Adrenal gland (tissue), 12 donors: ENCODE data around the gene TGFBR3. TPM values are rescaled to one million over a fixed set of nuclear protein-coding genes. Genes with fewer than 3 reads are reported as not detected.

Experiments used
- DNase-seq, 7 donors: peaks; one replicate each; pipeline ENCODE4 v3.0.0-alpha.2; 2019 to 2020
- H3K27ac ChIP-seq, 5 donors: fragments of 200-600 bp; sonication (generic) in 4 of 5; 1 replicate in 3 of 5; 2 replicates in 2 of 5; pipeline versions ENCODE4 v1.5.1 to v1.8.0; 2016 to 2020; ENCODE audit warnings: mild to moderate bottlenecking in 1 of 5
- H3K27me3 ChIP-seq: fragments of 200-600 bp; 2 replicates; pipeline ENCODE4 v1.8.0; 2021
- H3K36me3 ChIP-seq, 2 donors: fragments of 200-600 bp; replicated peaks in 1 of 2; 1 replicate in 1 of 2; 2 replicates in 1 of 2; pipeline versions ENCODE4 v1.5.1 to v1.8.0; 2018 to 2022
- H3K4me1 ChIP-seq, 2 donors: fragments of 200-600 bp; replicated peaks in 1 of 2; 1 replicate in 1 of 2; 2 replicates in 1 of 2; pipeline versions ENCODE4 v1.5.1 to v1.8.0; 2018 to 2021
- H3K4me3 ChIP-seq, 4 donors: fragments of 200-600 bp; sonication (generic) in 3 of 4; one replicate each; pipeline ENCODE4 v1.5.1; 2016 to 2018
- H3K9me3 ChIP-seq, 3 donors: fragments of 200-600 bp; sonication (generic) in 1 of 3; replicated peaks in 1 of 3; 1 replicate in 2 of 3; 2 replicates in 1 of 3; pipeline versions ENCODE4 v1.5.1 to v1.8.0; 2016 to 2021
- POLR2A ChIP-seq, 2 donors: fragments of 450-650 bp; IDR thresholded peaks; one replicate each; pipeline ENCODE4 v1.6.1; 2017; ENCODE audit warnings: antibody characterized with exemption in 2 of 2, mild to moderate bottlenecking in 2 of 2, moderate library complexity in 1 of 2
- WGBS, 4 donors: extraction: QIAGEN DNeasy Blood & Tissue Kit in 2 of 4; methylation state at CpG; one replicate each; pipeline versions ENCODE4 v1.1.5 to v1.1.7; 2013 to 2017; 5-methylcytosine and 5-hydroxymethylcytosine counted together
- intact Hi-C, 2 donors: fragments of 100-400 bp; cut with DNase I; formaldehyde crosslinking; loops; one replicate each; pipeline versions ENCODE4 v1.14.1 to v1.15.0; 2022 to 2023
- polyA plus RNA-seq, 3 donors: library from polyadenylated mRNA; stranded (reverse); fragments of 200-250 nt in 2 of 3; fragments of 350-450 nt in 1 of 3; fragmentation: Illumina TruSeq in 1 of 3; extraction: RNeasy Lipid Tissue Mini Kit (QIAGEN cat#74804) in 1 of 3; gene quantifications; one replicate each; pipeline ENCODE4 v1.2.3, GENCODE V29; 2013 to 2014
- total RNA-seq, 9 donors: library from RNA; depleted of rRNA in 4 of 9; stranded (reverse); fragments of >200 nt in 4 of 9; fragments of 120-200 nt in 1 of 9; fragmentation: NEBNext Ultra II Directional in 1 of 9; extraction: Animal tissue kit (Norgen Biotek cat#: 25700) in 1 of 9; gene quantifications; one replicate each; pipeline versions ENCODE4 v1.1.0 to v1.2.4, GENCODE V29; 2013 to 2023
- TF ChIP-seq, protein P1 (sequence below), 6 experiments: fragments of 450-650 bp in 4 of 6; fragments of 200-600 bp in 2 of 6; sonication (generic) in 1 of 6; IDR thresholded peaks; 1 replicate in 5 of 6; 2 replicates in 1 of 6; pipeline versions ENCODE4 v1.5.1 to v1.8.0; 2016 to 2021; ENCODE audit warnings: antibody characterized with exemption in 6 of 6, mild to moderate bottlenecking in 2 of 6, moderate library complexity in 1 of 6
- donor health status: healthy with polysubstance abuse.
- donor health status: Bipolar disorder and iron deficiency.
- donor health status: DM: yes; HTN: yes; CAD: no.
- donor health status: DM: no; HTN: no; CAD: no.
- donor health status: DM: no; HTN: no; CAD: no.
- donor health status: DM: yes; HTN: yes; CAD: no.

Gene TGFBR3
- total and polyA plus RNA-seq, 12 donors = 13.9 to 340 (median 148) TPM

- Histone ChIP-seq H3K9me3 (no peaks in the 10 kb centered on the region), H3K27ac (peak overlapping the region in 4 of 5 donors; percentile 20 to 78 (median 64)), H3K4me3 (no peak overlapping the region), H3K36me3 (no peaks in the 10 kb centered on the region), H3K27me3 (no peaks in the 10 kb centered on the region), H3K4me1 (peaks cover 20 to 79% of the 10 kb centered on the region in 2 donors)
- WGBS, 4 donors = 85 to 91% (median 87%) methylated on average over 2 to 3 of the region's 3 CpGs
- no peak for TF ChIP-seq POLR2A (IDR thresholded peaks at IDR 0.05)
- TF ChIP-seq, protein P1, sequence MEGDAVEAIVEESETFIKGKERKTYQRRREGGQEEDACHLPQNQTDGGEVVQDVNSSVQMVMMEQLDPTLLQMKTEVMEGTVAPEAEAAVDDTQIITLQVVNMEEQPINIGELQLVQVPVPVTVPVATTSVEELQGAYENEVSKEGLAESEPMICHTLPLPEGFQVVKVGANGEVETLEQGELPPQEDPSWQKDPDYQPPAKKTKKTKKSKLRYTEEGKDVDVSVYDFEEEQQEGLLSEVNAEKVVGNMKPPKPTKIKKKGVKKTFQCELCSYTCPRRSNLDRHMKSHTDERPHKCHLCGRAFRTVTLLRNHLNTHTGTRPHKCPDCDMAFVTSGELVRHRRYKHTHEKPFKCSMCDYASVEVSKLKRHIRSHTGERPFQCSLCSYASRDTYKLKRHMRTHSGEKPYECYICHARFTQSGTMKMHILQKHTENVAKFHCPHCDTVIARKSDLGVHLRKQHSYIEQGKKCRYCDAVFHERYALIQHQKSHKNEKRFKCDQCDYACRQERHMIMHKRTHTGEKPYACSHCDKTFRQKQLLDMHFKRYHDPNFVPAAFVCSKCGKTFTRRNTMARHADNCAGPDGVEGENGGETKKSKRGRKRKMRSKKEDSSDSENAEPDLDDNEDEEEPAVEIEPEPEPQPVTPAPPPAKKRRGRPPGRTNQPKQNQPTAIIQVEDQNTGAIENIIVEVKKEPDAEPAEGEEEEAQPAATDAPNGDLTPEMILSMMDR (IDR thresholded peaks at IDR 0.05) = no peak
- no peak for DNase-seq
- intact Hi-C loops = no loop called here
These were observed 98.0 kb downstream of the TGFBR3 start for GRCh38 chr1:91787919-91788318.

GRCh38 chr1:91784616-91785015 is 101.3 kb downstream of the TGFBR3 start:
- no peaks in the 10 kb centered on the region for H3K27me3 ChIP-seq
- intact Hi-C loops = no loop called here
- H3K36me3 ChIP-seq = peaks cover 0 to 4% of the 10 kb centered on the region in 2 donors
- TF ChIP-seq POLR2A (IDR thresholded peaks at IDR 0.05) = no peak
- TF ChIP-seq, protein P1 (IDR thresholded peaks at IDR 0.05) = no peak
- no peak for DNase-seq
- peaks cover 13 to 73% of the 10 kb centered on the region in 2 donors for H3K4me1 ChIP-seq
- H3K27ac ChIP-seq = peak overlapping the region in 2 of 5 donors; percentile 3 to 45
- no peak overlapping the region for H3K4me3 ChIP-seq
- 89 to 96% (median 94%) methylated on average over 4 of the region's 4 CpGs for WGBS, 4 donors
- no peaks in the 10 kb centered on the region for H3K9me3 ChIP-seq

GRCh38 chr1:91784191-91784590 is 101.8 kb downstream of the TGFBR3 start:
- H3K36me3 ChIP-seq = peaks cover 0 to 4% of the 10 kb centered on the region in 2 donors
- no peak overlapping the region for H3K4me3 ChIP-seq
- intact Hi-C loops = no loop called here
- TF ChIP-seq POLR2A (IDR thresholded peaks at IDR 0.05) = no peak
- TF ChIP-seq, protein P1 (IDR thresholded peaks at IDR 0.05) = no peak
- peaks cover 13 to 73% of the 10 kb centered on the region in 2 donors for H3K4me1 ChIP-seq
- 92 to 96% (median 94%) methylated on average over 3 of the region's 3 CpGs for WGBS, 4 donors
- H3K9me3 ChIP-seq = no peaks in the 10 kb centered on the region
- no peaks in the 10 kb centered on the region for H3K27me3 ChIP-seq
- no peak for DNase-seq
- peak overlapping the region in 2 of 5 donors; percentile 3 to 45 for H3K27ac ChIP-seq

DNA sequence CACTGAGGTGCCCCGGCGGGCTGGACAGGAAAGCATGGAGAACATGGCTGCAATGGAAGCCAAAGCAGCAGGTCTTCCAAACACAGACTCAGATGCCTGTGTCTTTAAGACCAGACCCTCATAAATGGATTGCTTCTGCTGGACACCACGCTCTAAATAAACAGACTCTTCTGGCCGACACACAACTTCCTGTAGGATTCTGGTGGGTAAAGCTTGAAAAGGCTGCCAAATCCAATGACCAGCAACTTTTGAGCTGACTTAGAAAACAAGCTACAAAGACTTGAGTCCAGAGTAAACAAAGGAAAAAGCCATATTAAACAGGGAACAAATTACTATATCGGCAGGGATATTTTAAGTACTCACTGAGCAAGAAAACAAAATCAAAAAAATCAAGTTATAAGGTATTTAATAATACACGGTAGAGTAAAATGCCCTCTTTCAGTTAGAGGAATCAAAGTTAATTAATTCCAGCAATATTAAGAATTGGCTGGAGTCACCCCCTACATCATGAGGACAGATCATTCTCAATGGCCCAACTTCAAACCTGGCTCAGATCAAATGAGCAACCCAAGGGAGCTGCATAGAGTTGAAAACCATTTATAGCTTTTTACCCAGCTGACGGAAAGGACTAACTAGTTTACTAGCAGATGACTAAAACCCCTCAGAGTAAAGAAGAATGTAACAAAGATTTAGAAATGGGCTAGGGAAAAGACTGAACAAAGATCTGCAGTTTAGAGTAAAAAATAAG is 102.4 kb downstream of the TGFBR3 start:
- peaks cover 13 to 73% of the 10 kb centered on the region in 2 donors for H3K4me1 ChIP-seq
- no peaks in the 10 kb centered on the region for H3K9me3 ChIP-seq
- peaks cover 0 to 4% of the 10 kb centered on the region in 2 donors for H3K36me3 ChIP-seq
- 63 to 71% (median 68%) methylated on average over 7 of the region's 7 CpGs for WGBS, 4 donors
- no peak overlapping the region for H3K4me3 ChIP-seq
- no peak for DNase-seq
- H3K27ac ChIP-seq = peak overlapping the region in 2 of 5 donors; percentile 31 to 41
- intact Hi-C loops = no loop called here
- no peak for TF ChIP-seq POLR2A (IDR thresholded peaks at IDR 0.05)
- TF ChIP-seq, protein P1 (IDR thresholded peaks at IDR 0.05) = no peak
- H3K27me3 ChIP-seq = no peaks in the 10 kb centered on the region
